ENCODE measurements around the gene HRC.
A peak's percentile ranks its signal among the peaks of the same experiment; 100 is the strongest.
"Not testable (repeated sequence)": the region's sequence is repeated elsewhere in the genome, so short reads cannot be mapped to it uniquely, and the experiment has no call there.

HRC gene

GRCh38 chr19:49188626-49189200, 33.5 kb upstream of the HRC start:
- Histone ChIP-seq H3K4me1 (ENCODE audit: control insufficient read depth in 1 of 2, insufficient read depth in 2 of 2, low read length in 2 of 2) (peaks cover 15 to 16% of the 10 kb centered on the region in 2 experiments), H3K18ac (ENCODE audit: low read length) (peak overlapping the region; percentile 14), H3K4me2 (ENCODE audit: low read length) (no peak overlapping the region), H2BK5ac (ENCODE audit: low read depth, low read length, poor library complexity) (no peak overlapping the region), H4K91ac (ENCODE audit: low read depth, low read length) (no peak overlapping the region), H4K12ac (ENCODE audit: low read depth, low read length) (no peak overlapping the region), H3K27ac (ENCODE audit: low read depth, low read length) (no peak overlapping the region), H3K4ac (ENCODE audit: low read depth, low read length) (no peak overlapping the region), H3K4me3 (ENCODE audit: low read depth, low read length) (no peak overlapping the region), H3K27me3 (ENCODE audit: insufficient read depth, low read length) (no peaks in the 10 kb centered on the region), H3K79me1 (ENCODE audit: low read length) (no peaks in the 10 kb centered on the region), H3K9ac (ENCODE audit: low read length) (no peak overlapping the region), H2BK12ac (ENCODE audit: low read length) (no peak overlapping the region), H2AFZ (ENCODE audit: insufficient read depth, low read length, poor library complexity) (no peak overlapping the region), H3K79me2 (ENCODE audit: control insufficient read depth, insufficient read depth, low read length, poor library complexity) (no peaks in the 10 kb centered on the region), H3K23ac (ENCODE audit: low read length) (no peak overlapping the region), H3K36me3 (ENCODE audit: control insufficient read depth in 1 of 2, insufficient read depth in 2 of 2, low read length in 2 of 2) (peaks cover 25 to 31% of the 10 kb centered on the region in 2 experiments), H2BK120ac (ENCODE audit: insufficient read depth, low read length, poor library complexity) (no peak overlapping the region), H2AK5ac (ENCODE audit: low read length) (no peak overlapping the region), H3K14ac (ENCODE audit: low read length) (no peak overlapping the region), H4K8ac (ENCODE audit: low read depth, low read length) (no peak overlapping the region), H3K9me3 (ENCODE audit: insufficient read depth, low read depth, low read length) (peaks cover 2% of the 10 kb centered on the region)
- no peak for DNase-seq
- WGBS (ENCODE audit: extremely low coverage, insufficient coverage, insufficient read length), result 100% methylated on average over 1 of the region's 21 CpGs

- Histone ChIP-seq H3K79me2 (ENCODE audit: control insufficient read depth, insufficient read depth, low read length, poor library complexity) (no peaks in the 10 kb centered on the region), H2AK5ac (ENCODE audit: low read length) (no peak overlapping the region), H3K9me3 (ENCODE audit: insufficient read depth, low read depth, low read length) (peaks cover 3% of the 10 kb centered on the region), H3K4me1 (ENCODE audit: control insufficient read depth in 1 of 2, insufficient read depth in 2 of 2, low read length in 2 of 2) (peaks cover 15 to 16% of the 10 kb centered on the region in 2 experiments), H3K23ac (ENCODE audit: low read length) (no peak overlapping the region), H3K79me1 (ENCODE audit: low read length) (no peaks in the 10 kb centered on the region), H2BK120ac (ENCODE audit: insufficient read depth, low read length, poor library complexity) (no peak overlapping the region), H2BK5ac (ENCODE audit: low read depth, low read length, poor library complexity) (no peak overlapping the region), H4K12ac (ENCODE audit: low read depth, low read length) (no peak overlapping the region), H3K4me3 (ENCODE audit: low read depth, low read length) (no peak overlapping the region), H3K27ac (ENCODE audit: low read depth, low read length) (no peak overlapping the region), H2BK12ac (ENCODE audit: low read length) (no peak overlapping the region), H3K27me3 (ENCODE audit: insufficient read depth, low read length) (no peaks in the 10 kb centered on the region), H3K9ac (ENCODE audit: low read length) (no peak overlapping the region), H3K4ac (ENCODE audit: low read depth, low read length) (no peak overlapping the region), H3K4me2 (ENCODE audit: low read length) (no peak overlapping the region), H4K91ac (ENCODE audit: low read depth, low read length) (no peak overlapping the region), H3K36me3 (ENCODE audit: control insufficient read depth in 1 of 2, insufficient read depth in 2 of 2, low read length in 2 of 2) (peaks cover 32 to 37% of the 10 kb centered on the region in 2 experiments), H4K8ac (ENCODE audit: low read depth, low read length) (no peak overlapping the region), H2AFZ (ENCODE audit: insufficient read depth, low read length, poor library complexity) (no peak overlapping the region), H3K14ac (ENCODE audit: low read length) (no peak overlapping the region), H3K18ac (ENCODE audit: low read length) (no peak overlapping the region)
- no CpG with 5 or more reads among the region's 5 CpGs for WGBS (ENCODE audit: extremely low coverage, insufficient coverage, insufficient read length)
- DNase-seq, result no peak
Observed at GRCh38 chr19:49186108-49186507, 30.9 kb upstream of the HRC start.

- Histone ChIP-seq H4K12ac (ENCODE audit: low read depth, low read length) (no peak overlapping the region), H2BK120ac (ENCODE audit: insufficient read depth, low read length, poor library complexity) (no peak overlapping the region), H3K27ac (ENCODE audit: low read depth, low read length) (no peak overlapping the region), H3K14ac (ENCODE audit: low read length) (no peak overlapping the region), H2BK12ac (ENCODE audit: low read length) (no peak overlapping the region), H3K9me3 (ENCODE audit: insufficient read depth, low read depth, low read length) (peaks cover 2% of the 10 kb centered on the region), H2AK5ac (ENCODE audit: low read length) (no peak overlapping the region), H3K36me3 (ENCODE audit: control insufficient read depth in 1 of 2, insufficient read depth in 2 of 2, low read length in 2 of 2) (peaks cover 14 to 15% of the 10 kb centered on the region in 2 experiments), H3K18ac (ENCODE audit: low read length) (no peak overlapping the region), H2AFZ (ENCODE audit: insufficient read depth, low read length, poor library complexity) (no peak overlapping the region), H3K79me1 (ENCODE audit: low read length) (no peaks in the 10 kb centered on the region), H3K4me1 (ENCODE audit: control insufficient read depth in 1 of 2, insufficient read depth in 2 of 2, low read length in 2 of 2) (peaks cover 10 to 11% of the 10 kb centered on the region in 2 experiments), H3K27me3 (ENCODE audit: insufficient read depth, low read length) (no peaks in the 10 kb centered on the region), H3K79me2 (ENCODE audit: control insufficient read depth, insufficient read depth, low read length, poor library complexity) (no peaks in the 10 kb centered on the region), H4K91ac (ENCODE audit: low read depth, low read length) (no peak overlapping the region), H3K4me2 (ENCODE audit: low read length) (no peak overlapping the region), H3K23ac (ENCODE audit: low read length) (no peak overlapping the region), H3K9ac (ENCODE audit: low read length) (no peak overlapping the region), H3K4me3 (ENCODE audit: low read depth, low read length) (no peak overlapping the region), H4K8ac (ENCODE audit: low read depth, low read length) (no peak overlapping the region), H3K4ac (ENCODE audit: low read depth, low read length) (no peak overlapping the region), H2BK5ac (ENCODE audit: low read depth, low read length, poor library complexity) (no peak overlapping the region)
- WGBS (ENCODE audit: extremely low coverage, insufficient coverage, insufficient read length), result no CpG with 5 or more reads among the region's 26 CpGs
- no peak for DNase-seq
Observed at GRCh38 chr19:49182848-49183375, 27.7 kb upstream of the HRC start.

GRCh38 chr19:49182010-49182847, 27.0 kb upstream of the HRC start:
- H3K27me3 ChIP-seq (ENCODE audit: insufficient read depth, low read length); H3K27ac ChIP-seq (ENCODE audit: low read depth, low read length); H3K4me3 ChIP-seq (ENCODE audit: low read depth, low read length); H3K18ac ChIP-seq (ENCODE audit: low read length); H3K4me1 ChIP-seq (ENCODE audit: control insufficient read depth in 1 of 2, insufficient read depth in 2 of 2, low read length in 2 of 2); H2BK120ac ChIP-seq (ENCODE audit: insufficient read depth, low read length, poor library complexity); H4K91ac ChIP-seq (ENCODE audit: low read depth, low read length); H2AFZ ChIP-seq (ENCODE audit: insufficient read depth, low read length, poor library complexity); H3K9ac ChIP-seq (ENCODE audit: low read length); H3K4me2 ChIP-seq (ENCODE audit: low read length); H4K12ac ChIP-seq (ENCODE audit: low read depth, low read length); H2BK12ac ChIP-seq (ENCODE audit: low read length); H3K4ac ChIP-seq (ENCODE audit: low read depth, low read length); H3K23ac ChIP-seq (ENCODE audit: low read length); H4K8ac ChIP-seq (ENCODE audit: low read depth, low read length); H3K14ac ChIP-seq (ENCODE audit: low read length); DNase-seq; H2BK5ac ChIP-seq (ENCODE audit: low read depth, low read length, poor library complexity); H3K79me2 ChIP-seq (ENCODE audit: control insufficient read depth, insufficient read depth, low read length, poor library complexity); H3K79me1 ChIP-seq (ENCODE audit: low read length); H2AK5ac ChIP-seq (ENCODE audit: low read length); H3K9me3 ChIP-seq (ENCODE audit: insufficient read depth, low read depth, low read length): not testable (repeated sequence)
- peaks cover 14 to 15% of the 10 kb centered on the region in 2 experiments for H3K36me3 ChIP-seq (ENCODE audit: control insufficient read depth in 1 of 2, insufficient read depth in 2 of 2, low read length in 2 of 2)
- WGBS (ENCODE audit: extremely low coverage, insufficient coverage, insufficient read length), result 100% methylated on average over 1 of the region's 20 CpGs

Measured in trophoblast cell (in vitro differentiated cells and primary cell).